HepG2 (cell line): ENCODE results near the gene MACROD2. TPM values are rescaled to one million over a fixed set of nuclear protein-coding genes. Genes with fewer than 3 reads are reported as not detected.

Experiments used
- AGO2 ChIP-seq: fragments of 200-400 bp; formaldehyde crosslinking; optimal IDR thresholded peaks from 2 replicates; pipeline ENCODE3; 2017; ENCODE audit warnings: mild to moderate bottlenecking, low read depth, low read length, moderate library complexity
- ARNTL ChIP-seq: sonication (generic); formaldehyde crosslinking; IDR thresholded peaks from 2 replicates; pipeline ENCODE4 v1.4.0; 2020; ENCODE audit warnings: mild to moderate bottlenecking, missing genetic modification reagents
- HNF4A ChIP-seq: sonication (generic); formaldehyde crosslinking; IDR thresholded peaks from 2 replicates; pipeline ENCODE4 v1.4.0; 2020; ENCODE audit warnings: missing genetic modification reagents
- KDM4B ChIP-seq: sonication (generic); formaldehyde crosslinking; IDR thresholded peaks from 2 replicates; pipeline ENCODE4 v1.4.0; 2020; ENCODE audit warnings: missing genetic modification reagents
- KLF16 ChIP-seq, 2 experiments: sonication (generic) in 1 of 2; formaldehyde crosslinking in 1 of 2; IDR thresholded peaks; 2 replicates each; pipeline versions ENCODE4 v1.6.1 to v1.8.0; 2016 to 2023; ENCODE audit warnings: missing genetic modification reagents in 2 of 2, missing compliant biosample characterization in 1 of 2
- NFKBIZ ChIP-seq: IDR thresholded peaks from 2 replicates; pipeline ENCODE4 v1.6.1; 2018; ENCODE audit warnings: missing genetic modification reagents, missing compliant biosample characterization
- PRDM4 ChIP-seq: sonication (generic); formaldehyde crosslinking; IDR thresholded peaks from 2 replicates; pipeline ENCODE4 v1.9.0; 2021; ENCODE audit warnings: missing genetic modification reagents, borderline replicate concordance
- SNAPC5 ChIP-seq: sonication (generic); formaldehyde crosslinking; IDR thresholded peaks from 2 replicates; pipeline ENCODE4 v1.8.1; 2023; ENCODE audit warnings: mild to moderate bottlenecking, missing genetic modification reagents, borderline replicate concordance
- SRY ChIP-seq: sonication (generic); formaldehyde crosslinking; IDR thresholded peaks from 2 replicates; pipeline ENCODE4 v1.8.0; 2022; ENCODE audit warnings: mild to moderate bottlenecking, missing genetic modification reagents
- THAP11 ChIP-seq: IDR thresholded peaks from 2 replicates; pipeline ENCODE4 v1.6.1; 2016; ENCODE audit warnings: missing biosample characterization, missing genetic modification reagents
- ZBTB33 ChIP-seq: sonication (generic); formaldehyde crosslinking; IDR thresholded peaks from 2 replicates; pipeline ENCODE4 v1.4.0; 2020; ENCODE audit warnings: missing genetic modification reagents
- ZBTB43 ChIP-seq: sonication (generic); formaldehyde crosslinking; conservative IDR thresholded peaks from 2 replicates; pipeline ENCODE4 v1.4.0; 2020; ENCODE audit warnings: missing genetic modification reagents
- ZFYVE20 ChIP-seq: sonication (generic); formaldehyde crosslinking; IDR thresholded peaks from 2 replicates; pipeline ENCODE4 v1.8.0; 2023; ENCODE audit warnings: low read depth, mild to moderate bottlenecking, moderate library complexity, missing genetic modification reagents, borderline replicate concordance
- ZHX2 ChIP-seq, 2 experiments: sonication (generic) in 1 of 2; formaldehyde crosslinking in 1 of 2; IDR thresholded peaks; 2 replicates each; pipeline versions ENCODE4 v1.6.1 to v1.9.0; 2014 to 2022; ENCODE audit warnings: antibody characterized with exemption in 1 of 2, borderline replicate concordance in 1 of 2, inconsistent platforms in 1 of 2, low read depth in 1 of 2, missing genetic modification reagents in 1 of 2
- ZNF331 ChIP-seq: sonication (generic); formaldehyde crosslinking; IDR thresholded peaks from 2 replicates; pipeline ENCODE4 v1.4.0; 2020; ENCODE audit warnings: missing genetic modification reagents
- ZNF430 ChIP-seq: sonication (generic); formaldehyde crosslinking; IDR thresholded peaks from 2 replicates; pipeline ENCODE4 v1.9.0; 2021; ENCODE audit warnings: mild to moderate bottlenecking, missing genetic modification reagents
- ZNF562 ChIP-seq: sonication (generic); formaldehyde crosslinking; IDR thresholded peaks from 2 replicates; pipeline ENCODE4 v1.8.0; 2022; ENCODE audit warnings: missing genetic modification reagents, borderline replicate concordance
- polyA plus RNA-seq, 8 experiments: library from polyadenylated mRNA; depleted of rRNA in 3 of 8; stranded (reverse) in 7 of 8; unstranded in 1 of 8; fragments of >200 nt; fragmentation: Illumina TruSeq in 4 of 8; extraction: Trizol in 4 of 8; gene quantifications; 2 replicates each; pipeline versions ENCODE4 v1.2.1 to v1.2.3, GENCODE V29; 2011 to 2016; ENCODE audit warnings: low read depth in 4 of 8, missing spikeins in 1 of 8, mixed read lengths in 1 of 8; ENCODE audit not compliant: insufficient read depth in 1 of 8
- total RNA-seq, 5 experiments: library from RNA; depleted of rRNA; stranded (reverse); fragments of >200 nt; fragmentation: Illumina TruSeq; extraction: Trizol; gene quantifications; 2 replicates each; pipeline ENCODE4 v1.2.3, GENCODE V29; 2016; ENCODE audit warnings: low read depth in 1 of 5

MACROD2 gene
- total and polyA plus RNA-seq, 2 of the 13 experiments (the other 11 are each of a cell fraction or from before 2014, with no cell fraction given), result 0.13 to 0.51 TPM

GRCh38 chr20:14979453-14979986 is 984.2 kb downstream of the MACROD2 start (continued):
- TF ChIP-seq HNF4A (peak; percentile 92), KLF16 (CRISPR knock-in tag; IDR thresholded peaks at IDR 0.05) (peak in 1 of 2 experiments; percentile 47; a peak in 1 of 4 replicates), THAP11 (peak; percentile 49; the same call in 1 of the 2 replicates), SRY (no peak), ZHX2 (IDR thresholded peaks at IDR 0.05; ENCODE audit: low read depth) (no peak), ZHX2 (CRISPR knock-in tag; IDR thresholded peaks at IDR 0.05; ENCODE audit: borderline replicate concordance) (peak; percentile 73; the same call in 1 of the 2 replicates), SNAPC5 (CRISPR knock-in tag) (no peak), ZBTB43 (peak; percentile 63; the same call in 1 of the 2 replicates), ZNF562 (CRISPR knock-in tag) (no peak), ZNF430 (CRISPR knock-in tag) (no peak), NFKBIZ (CRISPR knock-in tag) (peak; percentile 92; the same call in 1 of the 2 replicates), ZBTB33 (CRISPR knock-in tag) (no peak), AGO2 (no peak), KDM4B (no peak), PRDM4 (CRISPR knock-in tag) (no peak), ZNF331 (peak; percentile 81; the same call in 1 of the 2 replicates), ARNTL (CRISPR knock-in tag) (peak; percentile 64; the same call in 1 of the 2 replicates), ZFYVE20 (CRISPR knock-in tag) (no peak)
